M059J (cell line): ENCODE measurements around the gene SMG6. TPM values are rescaled to one million over a fixed set of nuclear protein-coding genes. Genes with fewer than 3 reads are reported as not detected.

Source experiments
- DNase-seq: peaks from one replicate; pipeline ENCODE4 v3.0.0-alpha.2; 2012; ENCODE audit warnings: low read depth
- total RNA-seq: library from RNA; depleted of rRNA; stranded (reverse); fragments of >200 nt; shearing (Covaris generic); gene quantifications from 2 replicates; pipeline ENCODE4 v1.2.3, GENCODE V29; 2014; rRNA removed

The SMG6 gene
- total RNA-seq, result 18.9 and 36.8 TPM in 2 replicates

GRCh38 chr17:2303204-2304188 is at the start of gene SMG6, which contains the start of gene SRR:
Gene SMG6, minus strand, starts transcription at chr17:2303785. Its CDS starts 65 bp downstream, at chr17:2303720.
Gene SRR, plus strand, starts transcription at chr17:2303950. Its CDS starts 11,611 bp downstream, at chr17:2315561.
- DNase-seq, result peak; percentile 82

- no peak for DNase-seq
These were observed 47.7 kb upstream of the SMG6 start for GRCh38 chr17:2351269-2351668.

DNA sequence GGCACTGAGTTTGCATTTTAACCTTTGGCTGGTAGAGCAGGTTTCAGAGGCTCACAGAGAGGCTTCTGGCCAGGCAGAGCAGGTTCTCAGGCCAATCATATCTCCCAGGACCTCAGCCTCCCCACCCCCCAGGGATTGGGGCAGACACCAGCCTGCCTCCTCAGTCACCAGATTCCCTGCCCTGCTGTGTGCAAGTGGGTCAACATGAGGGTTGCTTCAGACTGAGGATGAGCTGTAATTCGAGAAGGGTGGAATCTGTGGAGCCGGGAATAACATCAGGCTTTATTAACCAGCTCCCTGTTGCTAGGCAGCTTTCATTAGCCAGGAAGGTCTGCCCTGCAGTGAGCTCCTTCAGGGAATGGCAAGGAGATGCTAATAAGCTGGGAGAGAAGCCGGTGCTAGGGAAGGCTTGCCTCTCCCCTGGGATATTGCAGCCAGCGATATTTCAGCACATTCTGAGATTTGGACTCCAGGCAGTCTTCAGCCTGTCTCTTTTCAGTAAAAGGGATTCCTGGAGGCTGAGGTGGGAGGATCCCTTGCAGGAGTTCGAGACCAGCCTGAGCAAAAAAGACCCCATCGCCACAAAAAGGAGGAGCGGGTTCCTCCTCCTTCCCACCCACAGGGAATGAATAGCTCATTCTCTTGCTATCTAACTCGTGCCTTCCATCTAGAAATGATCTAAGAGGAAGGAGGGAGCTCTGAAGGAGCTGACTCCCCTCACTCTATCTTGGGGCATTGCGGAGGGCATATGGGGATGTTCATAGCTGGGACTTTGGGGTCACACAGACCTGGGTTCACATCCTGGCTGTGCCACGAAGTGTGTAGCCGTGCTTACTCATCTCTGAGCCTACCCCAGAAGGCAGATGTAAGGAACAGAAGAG is 44.5 kb upstream of the SMG6 start:
- peak; percentile 53 for DNase-seq

- DNase-seq, result no peak
These were observed 42.9 kb upstream of the SMG6 start for GRCh38 chr17:2346475-2346874.

DNA sequence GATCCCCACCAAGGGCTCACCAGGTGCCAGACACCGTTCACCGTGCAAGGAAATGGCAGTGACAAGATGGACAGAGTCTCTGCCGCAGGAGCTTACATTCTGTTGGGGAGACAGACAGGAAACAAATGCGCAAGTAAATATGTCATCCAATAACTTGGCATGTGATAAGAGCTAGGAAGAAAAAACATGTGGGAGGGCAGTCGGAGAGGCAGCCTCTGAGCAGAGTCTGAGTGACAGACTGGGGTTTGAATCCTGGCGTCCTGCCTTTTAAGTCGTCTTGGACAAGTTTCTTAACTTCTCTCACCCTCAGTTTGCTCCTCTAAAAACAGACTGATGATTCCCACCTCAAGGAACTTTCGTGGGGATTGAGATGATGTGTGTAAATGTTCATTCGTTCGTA is 40.9 kb upstream of the SMG6 start:
- no peak for DNase-seq

DNA sequence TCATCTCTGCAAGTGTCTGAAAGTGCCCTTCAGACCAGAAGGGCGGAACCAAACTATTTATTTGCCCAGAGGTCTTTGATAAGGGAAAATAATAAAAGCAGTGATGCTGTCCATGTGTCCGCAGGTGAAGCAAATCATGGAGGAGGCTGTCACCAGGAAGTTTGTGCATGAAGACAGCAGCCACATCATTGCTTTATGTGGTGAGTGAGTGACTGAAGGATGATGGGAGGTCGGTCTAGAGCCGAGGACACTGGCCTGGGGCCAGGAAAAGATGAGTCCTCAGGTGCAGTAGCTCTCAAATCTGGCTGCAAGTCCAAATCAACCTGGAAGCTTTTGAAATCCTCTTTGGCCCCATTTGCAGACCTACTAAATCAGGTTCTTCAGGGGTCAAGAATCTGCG is 39.8 kb upstream of the SMG6 start:
- peak; percentile 38 for DNase-seq

DNA sequence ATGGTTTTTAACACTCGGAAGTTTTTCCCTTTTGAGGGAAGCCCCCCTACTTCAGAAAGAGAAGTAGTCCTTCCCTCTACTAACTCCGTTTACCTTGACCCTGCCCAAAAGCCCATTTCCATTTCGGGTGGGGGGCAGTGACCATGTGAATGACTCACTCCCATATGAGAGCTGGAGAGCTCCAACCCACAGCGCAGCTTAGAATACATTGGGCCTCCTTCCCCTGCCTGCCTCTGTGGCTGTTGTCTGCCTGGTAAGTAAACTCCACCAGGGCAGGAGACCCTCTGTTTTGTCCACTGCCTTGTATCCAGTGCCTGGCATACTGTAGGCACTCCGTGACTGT is 34.7 kb upstream of the SMG6 start:
- DNase-seq, result no peak

- peak; percentile 55 for DNase-seq
These were observed 34.1 kb upstream of the SMG6 start for GRCh38 chr17:2337544-2338314.

- DNase-seq, result peak; percentile 35
These were observed 33.4 kb upstream of the SMG6 start, which contains the start of gene SGSM2 for GRCh38 chr17:2336852-2337543. Gene SGSM2, plus strand, starts transcription at chr17:2337501. Its CDS starts 188 bp downstream, at chr17:2337689.

- DNase-seq, result peak; percentile 89
These were observed 32.7 kb upstream of the SMG6 start, which contains the start of gene TSR1 for GRCh38 chr17:2336215-2336851. Gene TSR1, minus strand, starts transcription at chr17:2336457. Its CDS starts 30 bp downstream, at chr17:2336427.

- peak; percentile 49 for DNase-seq
These were observed 32.2 kb upstream of the SMG6 start for GRCh38 chr17:2335726-2336214.

DNA sequence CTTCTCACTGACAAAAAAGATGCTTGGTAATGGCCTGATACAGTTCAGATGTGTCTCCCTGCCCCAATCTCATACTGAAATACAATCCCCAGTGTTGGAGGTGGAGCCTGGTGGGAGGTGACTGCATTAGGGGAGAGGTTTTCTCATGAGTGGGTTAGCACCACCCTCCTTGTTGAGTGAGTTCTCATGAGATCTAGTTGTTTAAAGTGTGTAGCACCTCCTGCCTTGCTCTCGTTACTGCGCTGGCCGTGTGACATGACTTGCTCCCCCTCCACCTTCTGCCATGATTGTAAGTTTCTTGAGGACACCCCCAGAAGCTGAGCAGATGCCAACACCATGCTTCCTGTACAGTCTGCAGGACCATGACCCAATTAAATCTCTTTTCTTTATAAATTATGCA is 27.7 kb upstream of the SMG6 start:
- no peak for DNase-seq

- DNase-seq, result no peak
These were observed 20.2 kb upstream of the SMG6 start for GRCh38 chr17:2323629-2324314.

DNA sequence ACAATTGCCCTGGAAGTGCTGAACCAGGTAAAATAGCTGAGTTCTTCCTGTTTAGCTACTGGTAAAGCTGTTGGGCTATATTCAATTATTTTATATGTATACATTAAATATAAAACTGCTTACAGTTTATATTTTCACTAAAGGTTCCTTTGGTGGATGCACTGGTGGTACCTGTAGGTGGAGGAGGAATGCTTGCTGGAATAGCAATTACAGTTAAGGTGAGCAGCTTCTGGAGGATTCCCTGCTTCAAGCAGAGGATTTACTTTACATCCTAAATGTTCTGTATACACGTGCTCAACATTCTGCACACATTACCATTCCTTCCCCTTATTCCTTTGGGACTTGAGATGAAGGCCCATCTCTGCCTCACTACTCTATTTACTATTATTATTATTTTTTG is 17.8 kb upstream of the SMG6 start:
- DNase-seq, result no peak

DNA sequence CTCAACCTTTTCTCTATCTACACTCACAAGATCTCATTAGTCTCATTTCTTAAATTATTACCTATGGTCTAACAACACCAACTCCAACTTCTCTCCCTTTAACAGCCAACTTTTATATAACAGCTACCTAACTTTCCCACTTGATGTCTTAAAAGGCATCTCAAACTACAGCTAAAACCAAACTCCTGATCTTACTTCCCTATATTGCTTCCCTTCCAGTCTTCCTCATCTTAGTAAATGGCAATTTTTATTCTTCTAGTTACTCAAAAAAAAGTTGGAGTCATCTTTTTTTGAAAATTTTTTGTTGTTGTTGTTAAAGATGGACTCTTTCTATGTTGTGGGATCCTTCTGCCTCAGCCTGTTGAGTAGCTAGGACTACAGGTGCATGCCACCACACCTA is 15.5 kb upstream of the SMG6 start:
- DNase-seq, result no peak

- no peak for DNase-seq
These were observed 14.2 kb upstream of the SMG6 start for GRCh38 chr17:2317796-2318195.

- DNase-seq, result peak; percentile 26
These were observed 13.3 kb upstream of the SMG6 start for GRCh38 chr17:2316916-2317205.

- no peak for DNase-seq
These were observed 9.2 kb upstream of the SMG6 start for GRCh38 chr17:2312736-2313135.

- no peak for DNase-seq
These were observed 6.0 kb upstream of the SMG6 start for GRCh38 chr17:2309338-2310154.
